ENCODE data around the gene SPOCK3. TPM values are rescaled to one million over a fixed set of nuclear protein-coding genes. Genes with fewer than 3 reads are reported as not detected.

The SPOCK3 gene
- polyA plus RNA-seq, 1 experiment: not detected

DNA sequence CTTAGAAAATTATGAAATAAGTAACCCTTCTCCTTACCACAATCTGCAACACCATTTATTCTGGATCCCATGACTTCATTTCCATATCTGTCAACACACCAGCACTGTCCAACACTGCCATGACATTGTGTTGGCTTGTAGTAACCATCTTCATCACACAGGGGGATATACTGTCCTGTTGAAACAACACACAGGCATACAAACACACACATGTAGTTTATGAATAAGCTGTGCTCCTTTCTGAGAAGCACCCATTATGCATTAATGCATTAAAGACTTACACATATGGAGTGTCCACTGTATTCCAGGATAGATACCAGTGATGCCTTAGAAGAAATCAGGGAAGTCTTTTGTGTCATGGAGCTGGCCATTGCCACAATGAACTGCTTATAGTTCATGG, 496.9 kb downstream of the SPOCK3 start:
- ChIA-PET POLR2A (no interaction called here), CTCF (no interaction called here)
- TF ChIP-seq, protein P1, sequence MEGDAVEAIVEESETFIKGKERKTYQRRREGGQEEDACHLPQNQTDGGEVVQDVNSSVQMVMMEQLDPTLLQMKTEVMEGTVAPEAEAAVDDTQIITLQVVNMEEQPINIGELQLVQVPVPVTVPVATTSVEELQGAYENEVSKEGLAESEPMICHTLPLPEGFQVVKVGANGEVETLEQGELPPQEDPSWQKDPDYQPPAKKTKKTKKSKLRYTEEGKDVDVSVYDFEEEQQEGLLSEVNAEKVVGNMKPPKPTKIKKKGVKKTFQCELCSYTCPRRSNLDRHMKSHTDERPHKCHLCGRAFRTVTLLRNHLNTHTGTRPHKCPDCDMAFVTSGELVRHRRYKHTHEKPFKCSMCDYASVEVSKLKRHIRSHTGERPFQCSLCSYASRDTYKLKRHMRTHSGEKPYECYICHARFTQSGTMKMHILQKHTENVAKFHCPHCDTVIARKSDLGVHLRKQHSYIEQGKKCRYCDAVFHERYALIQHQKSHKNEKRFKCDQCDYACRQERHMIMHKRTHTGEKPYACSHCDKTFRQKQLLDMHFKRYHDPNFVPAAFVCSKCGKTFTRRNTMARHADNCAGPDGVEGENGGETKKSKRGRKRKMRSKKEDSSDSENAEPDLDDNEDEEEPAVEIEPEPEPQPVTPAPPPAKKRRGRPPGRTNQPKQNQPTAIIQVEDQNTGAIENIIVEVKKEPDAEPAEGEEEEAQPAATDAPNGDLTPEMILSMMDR (IDR thresholded peaks at IDR 0.05; ENCODE audit: low read depth, low read length): no peak
- H3K27ac ChIP-seq (ENCODE audit: low read depth, low read length): no peak overlapping the region
- DNase-seq (ENCODE audit: low read depth, low spot score): no peak
- H3K9me3 ChIP-seq (ENCODE audit: control insufficient read depth, insufficient read depth, low read length): no peaks in the 10 kb centered on the region
- H3K27me3 ChIP-seq (ENCODE audit: control insufficient read depth, insufficient read depth, low read length): no peaks in the 10 kb centered on the region
- H3K4me3 ChIP-seq (ENCODE audit: low read depth, low read length): no peak overlapping the region

DNA sequence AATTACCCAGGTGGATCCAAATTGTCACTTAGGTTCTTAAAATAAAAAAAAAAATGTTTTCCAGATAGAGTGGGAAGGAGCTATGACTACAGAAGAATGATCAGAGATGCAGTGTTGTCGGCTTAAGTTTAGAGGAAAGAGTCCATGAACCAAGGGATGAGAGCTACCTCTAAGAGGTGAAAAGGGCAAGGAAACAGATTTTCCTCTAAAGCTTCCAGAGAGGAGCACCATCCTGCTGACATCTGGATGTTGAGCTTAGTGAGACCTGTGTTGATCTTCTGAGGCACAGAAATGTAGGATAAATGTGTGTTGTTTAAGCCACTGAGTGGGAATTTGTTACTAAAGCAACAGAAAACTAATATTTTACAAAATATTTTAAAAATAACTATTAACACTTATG, 498.7 kb downstream of the SPOCK3 start:
- H3K27me3 ChIP-seq (ENCODE audit: control insufficient read depth, insufficient read depth, low read length): no peaks in the 10 kb centered on the region
- no peak overlapping the region for H3K4me3 ChIP-seq (ENCODE audit: low read depth, low read length)
- DNase-seq (ENCODE audit: low read depth, low spot score): no peak
- CTCF ChIA-PET: no interaction called here
- POLR2A ChIA-PET: no interaction called here
- TF ChIP-seq, protein P1 (IDR thresholded peaks at IDR 0.05; ENCODE audit: low read depth, low read length): no peak
- no peak overlapping the region for H3K27ac ChIP-seq (ENCODE audit: low read depth, low read length)
- H3K9me3 ChIP-seq (ENCODE audit: control insufficient read depth, insufficient read depth, low read length): no peaks in the 10 kb centered on the region

DNA sequence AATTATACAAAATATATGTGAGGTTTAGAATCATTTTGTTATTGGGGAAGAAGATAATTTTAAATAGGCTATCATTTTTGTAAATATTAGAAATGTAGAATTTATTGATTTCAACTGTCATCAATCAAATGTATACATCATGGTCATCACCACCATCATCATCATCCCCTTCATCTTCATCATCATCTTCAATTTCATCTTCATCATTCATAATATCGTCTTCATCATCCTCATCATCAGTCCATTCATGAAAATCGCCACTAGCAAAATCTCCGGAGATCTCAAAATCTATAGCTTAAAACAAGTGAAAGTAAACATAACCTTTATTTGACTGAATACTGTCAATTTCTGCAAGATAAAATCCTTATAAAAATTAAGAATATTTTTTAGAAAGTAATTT, 499.5 kb downstream of the SPOCK3 start:
- no peak overlapping the region for H3K4me3 ChIP-seq (ENCODE audit: low read depth, low read length)
- H3K27me3 ChIP-seq (ENCODE audit: control insufficient read depth, insufficient read depth, low read length): no peaks in the 10 kb centered on the region
- ChIA-PET POLR2A (no interaction called here), CTCF (no interaction called here)
- H3K9me3 ChIP-seq (ENCODE audit: control insufficient read depth, insufficient read depth, low read length): no peaks in the 10 kb centered on the region
- TF ChIP-seq, protein P1 (IDR thresholded peaks at IDR 0.05; ENCODE audit: low read depth, low read length): no peak
- H3K27ac ChIP-seq (ENCODE audit: low read depth, low read length): no peak overlapping the region
- no peak for DNase-seq (ENCODE audit: low read depth, low spot score)

DNA sequence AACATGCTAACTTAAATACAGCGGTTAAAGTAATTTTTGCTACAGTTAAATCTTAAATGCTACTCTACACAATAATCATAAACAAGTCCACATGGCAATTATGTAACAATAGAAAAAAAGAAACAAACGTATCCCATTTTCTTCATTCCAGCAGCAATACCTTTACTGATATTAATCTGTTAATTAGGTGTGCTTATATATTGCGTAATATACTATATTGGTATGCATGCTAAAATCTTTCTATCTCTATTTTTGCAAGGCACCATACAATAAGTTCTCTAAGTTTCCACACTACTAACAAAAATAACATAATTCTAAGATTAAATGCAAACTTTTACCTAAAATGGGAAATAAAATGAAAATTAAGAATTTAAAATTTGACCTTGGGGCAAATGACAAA, 500.6 kb downstream of the SPOCK3 start:
- no peak overlapping the region for H3K4me3 ChIP-seq (ENCODE audit: low read depth, low read length)
- DNase-seq (ENCODE audit: low read depth, low spot score): no peak
- ChIA-PET POLR2A (no interaction called here), CTCF (no interaction called here)
- TF ChIP-seq, protein P1 (IDR thresholded peaks at IDR 0.05; ENCODE audit: low read depth, low read length): no peak
- no peak overlapping the region for H3K27ac ChIP-seq (ENCODE audit: low read depth, low read length)
- no peaks in the 10 kb centered on the region for H3K27me3 ChIP-seq (ENCODE audit: control insufficient read depth, insufficient read depth, low read length)
- no peaks in the 10 kb centered on the region for H3K9me3 ChIP-seq (ENCODE audit: control insufficient read depth, insufficient read depth, low read length)

DNA sequence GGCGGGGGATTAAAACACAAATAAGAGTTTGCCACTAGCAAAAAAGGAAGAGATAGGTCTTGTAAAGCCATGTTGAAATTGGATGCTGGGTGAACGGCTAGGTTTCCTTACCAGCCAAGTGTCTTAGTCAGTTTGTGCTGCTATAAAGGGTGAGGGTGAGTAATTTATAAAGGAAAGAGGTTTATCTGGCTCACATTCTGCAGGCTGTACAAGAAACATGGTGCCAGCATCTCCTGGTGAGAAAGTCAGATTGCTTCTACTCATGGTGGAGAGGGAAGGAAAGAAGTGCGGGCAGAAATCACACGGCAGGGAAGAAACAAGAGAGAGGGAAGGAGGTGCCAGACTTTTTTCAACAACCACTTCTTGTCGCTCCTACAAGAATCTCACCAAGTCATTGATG, 507.5 kb downstream of the SPOCK3 start:
- H3K4me3 ChIP-seq (ENCODE audit: low read depth, low read length): no peak overlapping the region
- H3K27me3 ChIP-seq (ENCODE audit: control insufficient read depth, insufficient read depth, low read length): no peaks in the 10 kb centered on the region
- TF ChIP-seq, protein P1 (IDR thresholded peaks at IDR 0.05; ENCODE audit: low read depth, low read length): no peak
- peaks cover 5% of the 10 kb centered on the region for H3K9me3 ChIP-seq (ENCODE audit: control insufficient read depth, insufficient read depth, low read length)
- CTCF ChIA-PET: no interaction called here
- POLR2A ChIA-PET: no interaction called here
- DNase-seq (ENCODE audit: low read depth, low spot score): no peak
- no peak overlapping the region for H3K27ac ChIP-seq (ENCODE audit: low read depth, low read length)

All from AG04450 (cell line).